Adrenal gland (tissue), 12 donors: ENCODE results near the gene LSAMP. TPM values are rescaled to one million over a fixed set of nuclear protein-coding genes. Genes with fewer than 3 reads are reported as not detected.

ENCODE experiments used
- DNase-seq, 7 donors: peaks; one replicate each; pipeline ENCODE4 v3.0.0-alpha.2; 2019 to 2020
- H3K27ac ChIP-seq, 5 donors: fragments of 200-600 bp; sonication (generic) in 4 of 5; 1 replicate in 3 of 5; 2 replicates in 2 of 5; pipeline versions ENCODE4 v1.5.1 to v1.8.0; 2016 to 2020; ENCODE audit warnings: mild to moderate bottlenecking in 1 of 5
- H3K27me3 ChIP-seq: fragments of 200-600 bp; 2 replicates; pipeline ENCODE4 v1.8.0; 2021
- H3K36me3 ChIP-seq, 2 donors: fragments of 200-600 bp; replicated peaks in 1 of 2; 1 replicate in 1 of 2; 2 replicates in 1 of 2; pipeline versions ENCODE4 v1.5.1 to v1.8.0; 2018 to 2022
- H3K4me1 ChIP-seq, 2 donors: fragments of 200-600 bp; replicated peaks in 1 of 2; 1 replicate in 1 of 2; 2 replicates in 1 of 2; pipeline versions ENCODE4 v1.5.1 to v1.8.0; 2018 to 2021
- H3K4me3 ChIP-seq, 4 donors: fragments of 200-600 bp; sonication (generic) in 3 of 4; one replicate each; pipeline ENCODE4 v1.5.1; 2016 to 2018
- H3K9me3 ChIP-seq, 3 donors: fragments of 200-600 bp; sonication (generic) in 1 of 3; replicated peaks in 1 of 3; 1 replicate in 2 of 3; 2 replicates in 1 of 3; pipeline versions ENCODE4 v1.5.1 to v1.8.0; 2016 to 2021
- POLR2A ChIP-seq, 2 donors: fragments of 450-650 bp; IDR thresholded peaks; one replicate each; pipeline ENCODE4 v1.6.1; 2017; ENCODE audit warnings: antibody characterized with exemption in 2 of 2, mild to moderate bottlenecking in 2 of 2, moderate library complexity in 1 of 2
- WGBS, 4 donors: extraction: QIAGEN DNeasy Blood & Tissue Kit in 2 of 4; methylation state at CpG; one replicate each; pipeline versions ENCODE4 v1.1.5 to v1.1.7; 2013 to 2017; 5-methylcytosine and 5-hydroxymethylcytosine counted together
- intact Hi-C, 2 donors: fragments of 100-400 bp; cut with DNase I; formaldehyde crosslinking; loops; one replicate each; pipeline versions ENCODE4 v1.14.1 to v1.15.0; 2022 to 2023
- polyA plus RNA-seq, 3 donors: library from polyadenylated mRNA; stranded (reverse); fragments of 200-250 nt in 2 of 3; fragments of 350-450 nt in 1 of 3; fragmentation: Illumina TruSeq in 1 of 3; extraction: RNeasy Lipid Tissue Mini Kit (QIAGEN cat#74804) in 1 of 3; gene quantifications; one replicate each; pipeline ENCODE4 v1.2.3, GENCODE V29; 2013 to 2014
- total RNA-seq, 9 donors: library from RNA; depleted of rRNA in 4 of 9; stranded (reverse); fragments of >200 nt in 4 of 9; fragments of 120-200 nt in 1 of 9; fragmentation: NEBNext Ultra II Directional in 1 of 9; extraction: Animal tissue kit (Norgen Biotek cat#: 25700) in 1 of 9; gene quantifications; one replicate each; pipeline versions ENCODE4 v1.1.0 to v1.2.4, GENCODE V29; 2013 to 2023
- TF ChIP-seq, protein P1 (sequence below), 6 experiments: fragments of 450-650 bp in 4 of 6; fragments of 200-600 bp in 2 of 6; sonication (generic) in 1 of 6; IDR thresholded peaks; 1 replicate in 5 of 6; 2 replicates in 1 of 6; pipeline versions ENCODE4 v1.5.1 to v1.8.0; 2016 to 2021; ENCODE audit warnings: antibody characterized with exemption in 6 of 6, mild to moderate bottlenecking in 2 of 6, moderate library complexity in 1 of 6
- donor health status: healthy with polysubstance abuse.
- donor health status: Bipolar disorder and iron deficiency.
- donor health status: DM: yes; HTN: yes; CAD: no.
- donor health status: DM: no; HTN: no; CAD: no.
- donor health status: DM: no; HTN: no; CAD: no.
- donor health status: DM: yes; HTN: yes; CAD: no.

LSAMP gene
- total and polyA plus RNA-seq, 12 donors: 5.8 to 53.5 (median 24.3) TPM

DNA sequence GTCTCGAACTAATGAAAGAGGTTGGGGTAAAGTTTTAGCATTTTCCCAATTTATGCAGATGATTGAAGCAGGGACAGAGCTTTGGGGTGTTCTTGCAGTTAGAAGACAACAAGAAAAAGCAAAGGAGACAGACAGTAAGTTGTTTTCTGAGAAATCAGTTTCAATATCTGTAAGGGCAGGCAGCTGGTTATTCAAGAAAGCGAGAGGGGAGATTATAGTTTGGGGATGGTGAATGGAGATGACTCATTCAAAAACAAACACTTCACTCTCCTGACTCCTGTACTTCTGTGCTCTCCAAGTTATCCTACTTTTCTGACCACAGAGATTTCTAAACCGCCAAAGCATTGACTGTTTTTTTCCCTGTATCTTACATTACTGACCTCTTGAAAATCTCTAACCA lies 469.9 kb downstream of the LSAMP start:
- intact Hi-C loops: no loop called here
- TF ChIP-seq, protein P1, sequence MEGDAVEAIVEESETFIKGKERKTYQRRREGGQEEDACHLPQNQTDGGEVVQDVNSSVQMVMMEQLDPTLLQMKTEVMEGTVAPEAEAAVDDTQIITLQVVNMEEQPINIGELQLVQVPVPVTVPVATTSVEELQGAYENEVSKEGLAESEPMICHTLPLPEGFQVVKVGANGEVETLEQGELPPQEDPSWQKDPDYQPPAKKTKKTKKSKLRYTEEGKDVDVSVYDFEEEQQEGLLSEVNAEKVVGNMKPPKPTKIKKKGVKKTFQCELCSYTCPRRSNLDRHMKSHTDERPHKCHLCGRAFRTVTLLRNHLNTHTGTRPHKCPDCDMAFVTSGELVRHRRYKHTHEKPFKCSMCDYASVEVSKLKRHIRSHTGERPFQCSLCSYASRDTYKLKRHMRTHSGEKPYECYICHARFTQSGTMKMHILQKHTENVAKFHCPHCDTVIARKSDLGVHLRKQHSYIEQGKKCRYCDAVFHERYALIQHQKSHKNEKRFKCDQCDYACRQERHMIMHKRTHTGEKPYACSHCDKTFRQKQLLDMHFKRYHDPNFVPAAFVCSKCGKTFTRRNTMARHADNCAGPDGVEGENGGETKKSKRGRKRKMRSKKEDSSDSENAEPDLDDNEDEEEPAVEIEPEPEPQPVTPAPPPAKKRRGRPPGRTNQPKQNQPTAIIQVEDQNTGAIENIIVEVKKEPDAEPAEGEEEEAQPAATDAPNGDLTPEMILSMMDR (IDR thresholded peaks at IDR 0.05): no peak
- TF ChIP-seq POLR2A (IDR thresholded peaks at IDR 0.05): no peak
- H3K9me3 ChIP-seq: no peaks in the 10 kb centered on the region
- no peak overlapping the region for H3K4me3 ChIP-seq
- no peak for DNase-seq
- H3K4me1 ChIP-seq: peaks cover 0 to 8% of the 10 kb centered on the region in 2 donors
- H3K27me3 ChIP-seq: no peaks in the 10 kb centered on the region
- 88 to 95% (median 92%) methylated on average over 3 of the region's 3 CpGs for WGBS, 4 donors
- no peak overlapping the region for H3K27ac ChIP-seq
- no peaks in the 10 kb centered on the region for H3K36me3 ChIP-seq

DNA sequence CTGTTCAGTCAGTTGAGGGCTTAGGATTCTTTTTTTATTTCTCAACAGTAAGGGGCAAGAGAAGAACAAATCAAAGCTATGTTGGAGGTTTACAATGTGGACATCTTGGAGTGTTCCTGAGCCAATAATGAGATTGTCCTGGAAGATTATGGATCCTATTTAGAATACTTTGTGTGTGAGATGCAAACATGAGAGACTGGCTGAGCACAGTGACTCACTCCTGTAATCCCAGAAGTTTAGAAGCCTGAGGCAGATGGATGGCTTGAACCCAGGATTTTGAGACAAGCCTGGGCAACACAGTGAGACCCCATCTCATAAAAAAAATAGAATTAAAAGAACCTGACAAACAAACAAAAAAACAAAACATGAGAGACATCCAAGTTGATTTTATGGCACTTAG lies 470.3 kb downstream of the LSAMP start:
- no peak for DNase-seq
- intact Hi-C loops: no loop called here
- no peaks in the 10 kb centered on the region for H3K27me3 ChIP-seq
- H3K36me3 ChIP-seq: no peaks in the 10 kb centered on the region
- no peak overlapping the region for H3K4me3 ChIP-seq
- no peak for TF ChIP-seq POLR2A (IDR thresholded peaks at IDR 0.05)
- TF ChIP-seq, protein P1 (IDR thresholded peaks at IDR 0.05): no peak
- peaks cover 0 to 8% of the 10 kb centered on the region in 2 donors for H3K4me1 ChIP-seq
- H3K27ac ChIP-seq: no peak overlapping the region
- H3K9me3 ChIP-seq: no peaks in the 10 kb centered on the region

- WGBS, 4 donors: 82 to 97% (median 91%) methylated on average over 4 of the region's 4 CpGs
- H3K9me3 ChIP-seq: no peaks in the 10 kb centered on the region
- no peaks in the 10 kb centered on the region for H3K27me3 ChIP-seq
- H3K4me1 ChIP-seq: peaks cover 0 to 8% of the 10 kb centered on the region in 2 donors
- no peak overlapping the region for H3K27ac ChIP-seq
- intact Hi-C loops: no loop called here
- TF ChIP-seq POLR2A (IDR thresholded peaks at IDR 0.05): no peak
- TF ChIP-seq, protein P1 (IDR thresholded peaks at IDR 0.05): no peak
- H3K36me3 ChIP-seq: no peaks in the 10 kb centered on the region
- no peak overlapping the region for H3K4me3 ChIP-seq
- DNase-seq: no peak
Measured at GRCh38 chr3:115968871-115969270, 476.4 kb downstream of the LSAMP start.

DNA sequence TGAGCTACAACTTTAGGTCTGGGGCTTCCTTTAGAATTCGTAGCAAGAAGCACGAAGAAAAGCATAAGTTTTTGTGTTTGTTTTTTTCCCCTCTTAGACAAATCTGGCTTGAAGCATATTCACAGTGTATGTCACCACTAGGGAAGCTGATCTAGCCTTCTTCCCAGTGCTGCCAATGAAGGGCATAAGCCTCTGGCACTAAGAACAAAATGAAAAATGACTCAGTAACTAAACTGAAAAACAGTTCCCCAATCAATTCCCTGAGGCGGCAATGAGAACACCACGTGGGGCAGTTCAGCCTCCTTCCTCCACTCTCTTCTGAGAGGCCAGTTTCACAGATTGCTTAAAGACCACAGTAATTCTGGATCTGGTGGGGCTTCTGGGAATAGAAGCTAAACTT lies 483.9 kb downstream of the LSAMP start:
- 52 to 68% (median 65%) methylated on average over 4 of the region's 4 CpGs for WGBS, 4 donors
- Histone ChIP-seq H3K36me3 (no peaks in the 10 kb centered on the region), H3K27me3 (no peaks in the 10 kb centered on the region), H3K4me1 (no peaks in the 10 kb centered on the region), H3K4me3 (no peak overlapping the region), H3K27ac (no peak overlapping the region), H3K9me3 (no peaks in the 10 kb centered on the region)
- intact Hi-C loops: no loop called here
- no peak for TF ChIP-seq POLR2A (IDR thresholded peaks at IDR 0.05)
- TF ChIP-seq, protein P1 (IDR thresholded peaks at IDR 0.05): no peak
- DNase-seq: peak in 2 of 7 donors; percentile 16 to 61
